WTC11 (cell line): ENCODE results near the gene FNDC11. TPM values are rescaled to one million over a fixed set of nuclear protein-coding genes. Genes with fewer than 3 reads are reported as not detected.
"Not testable (repeated sequence)": the region's sequence is repeated elsewhere in the genome, so short reads cannot be mapped to it uniquely, and the experiment has no call there.

Experiments
- ATAC-seq: fragments of 200-7000 bp; cut with Tn5 transposase; 2 replicates; pipeline ENCODE4 v1.10.0; 2021; ENCODE audit warnings: mild to moderate bottlenecking, moderate library complexity
- CTCF ChIA-PET: fragments of 300-600 bp; sonication (Branson Sonifier 250); formaldehyde crosslinking; loops from one replicate; lab custom pipeline; 2021; ENCODE audit warnings: antibody characterized with exemption; lab: Charles Lee
- POLR2A ChIA-PET: fragments of 350-600 bp; sonication (Branson Sonifier 250); formaldehyde crosslinking; loops from one replicate; lab custom pipeline; 2021; ENCODE audit warnings: antibody characterized with exemption; lab: Charles Lee
- DNase-seq: peaks from one replicate; pipeline ENCODE4 v3.0.0; 2021; ENCODE audit warnings: low spot score
- H3K27ac Mint-ChIP-seq: 2 replicates; pipeline ENCODE4 v1.8.0; 2021; ENCODE audit warnings: mixed read lengths
- H3K27me3 Mint-ChIP-seq: 2 replicates; pipeline ENCODE4 v1.8.0; 2021; ENCODE audit warnings: low read depth, mild to moderate bottlenecking, moderate library complexity, mixed read lengths
- H3K36me3 Mint-ChIP-seq: 2 replicates; pipeline ENCODE4 v1.8.0; 2021; ENCODE audit warnings: mixed read lengths
- H3K4me1 Mint-ChIP-seq: 2 replicates; pipeline ENCODE4 v1.8.0; 2022; ENCODE audit warnings: mixed read lengths
- H3K4me3 Mint-ChIP-seq: 2 replicates; pipeline ENCODE4 v1.8.0; 2021; ENCODE audit warnings: mild to moderate bottlenecking, moderate library complexity, mixed read lengths
- H3K9me3 Mint-ChIP-seq: 2 replicates; pipeline ENCODE4 v1.8.0; 2021; ENCODE audit warnings: mixed read lengths
- ATF6 ChIP-seq: sonication (generic); formaldehyde crosslinking; IDR thresholded peaks from 2 replicates; pipeline ENCODE4 v1.8.1; 2023; ENCODE audit warnings: mild to moderate bottlenecking, missing genetic modification reagents
- E2F5 ChIP-seq: sonication (generic); formaldehyde crosslinking; IDR thresholded peaks from 2 replicates; pipeline ENCODE4 v1.8.1; 2022; ENCODE audit warnings: mild to moderate bottlenecking, moderate library complexity, missing genetic modification reagents
- ESRRA ChIP-seq: sonication (generic); formaldehyde crosslinking; IDR thresholded peaks from 2 replicates; pipeline ENCODE4 v1.8.1; 2022; ENCODE audit warnings: mild to moderate bottlenecking, missing genetic modification reagents, borderline replicate concordance
- ETV6 ChIP-seq: sonication (generic); formaldehyde crosslinking; IDR thresholded peaks from 2 replicates; pipeline ENCODE4 v1.8.1; 2022; ENCODE audit warnings: mild to moderate bottlenecking, missing genetic modification reagents
- FOXJ3 ChIP-seq: sonication (generic); formaldehyde crosslinking; IDR thresholded peaks from 2 replicates; pipeline ENCODE4 v1.9.0; 2021; ENCODE audit warnings: missing genetic modification reagents, mild to moderate bottlenecking, borderline replicate concordance
- JAZF1 ChIP-seq: fragments of 250-450 bp; sonication (Bioruptor Pico); IDR thresholded peaks from 2 replicates; pipeline ENCODE4 v1.9.0; 2021; ENCODE audit warnings: moderate library complexity, mild to moderate bottlenecking, inconsistent platforms
- MLX ChIP-seq: sonication (generic); formaldehyde crosslinking; IDR thresholded peaks from 2 replicates; pipeline ENCODE4 v1.8.1; 2023; ENCODE audit warnings: mild to moderate bottlenecking, missing genetic modification reagents, moderate library complexity
- SOX15 ChIP-seq: fragments of 250-450 bp; sonication (Bioruptor Pico); IDR thresholded peaks from 2 replicates; pipeline ENCODE4 v1.9.0; 2021; ENCODE audit warnings: mild to moderate bottlenecking
- STAT6 ChIP-seq: sonication (generic); formaldehyde crosslinking; conservative IDR thresholded peaks from 2 replicates; pipeline ENCODE4 v1.8.1; 2023; ENCODE audit warnings: mild to moderate bottlenecking, low read depth, missing genetic modification reagents, moderate library complexity
- ZNF425 ChIP-seq: fragments of 250-450 bp; sonication (Bioruptor Pico); conservative IDR thresholded peaks from 2 replicates; pipeline ENCODE4 v1.9.0; 2021; ENCODE audit warnings: mild to moderate bottlenecking
- total RNA-seq: library from RNA; stranded (reverse); gene quantifications from 3 replicates; pipeline ENCODE4 v1.2.3, GENCODE V29; 2021

FNDC11 gene
- total RNA-seq, 1 experiment from 2014 or later: 3.8 TPM

GRCh38 chr20:63598479-63599395, 44.8 kb downstream of the FNDC11 start (continued):
- TF ChIP-seq E2F5 (CRISPR knock-in tag) (no peak), ZNF425 (CRISPR knock-in tag) (no peak)
- TF ChIP-seq, all 79 proteins: peak for 0

GRCh38 chr20:63599396-63600050, 45.6 kb downstream of the FNDC11 start:
- H3K27ac Mint-ChIP-seq: no peak overlapping the region; the same call in 1 of the 2 replicates
- H3K9me3 Mint-ChIP-seq: no peaks in the 10 kb centered on the region
- POLR2A ChIA-PET: interaction anchor here (0.7 to 1.1 kb wide), 2 partner anchors 44 to 419 kb away, joined by 3 to 4 read pairs; no protein-coding TSS in a partner anchor
- no peak overlapping the region for H3K4me3 Mint-ChIP-seq
- no peaks in the 10 kb centered on the region for H3K4me1 Mint-ChIP-seq
- H3K27me3 Mint-ChIP-seq: no peaks in the 10 kb centered on the region
- ATAC-seq: no peak
- TF ChIP-seq MLX (no peak), JAZF1 (CRISPR knock-in tag) (no peak), SOX15 (CRISPR knock-in tag) (no peak), FOXJ3 (CRISPR knock-in tag) (no peak), ETV6 (CRISPR knock-in tag) (no peak), ESRRA (CRISPR knock-in tag) (no peak), ATF6 (CRISPR knock-in tag) (no peak), STAT6 (CRISPR knock-in tag) (no peak), ZNF425 (CRISPR knock-in tag) (no peak)
- TF ChIP-seq, all 79 proteins: peak for 0
- CTCF ChIA-PET: interaction anchor here (1.6 kb wide), 1 partner anchor 42 kb away, joined by 6 read pairs; no protein-coding TSS in a partner anchor
- no peak for DNase-seq
- H3K36me3 Mint-ChIP-seq: peaks cover 16% of the 10 kb centered on the region

GRCh38 chr20:63601679-63602078, 47.7 kb downstream of the FNDC11 start:
- H3K27me3 Mint-ChIP-seq, H3K27ac Mint-ChIP-seq, H3K4me3 Mint-ChIP-seq, H3K4me1 Mint-ChIP-seq, POLR2A ChIA-PET, H3K9me3 Mint-ChIP-seq, ATAC-seq, DNase-seq: not testable (repeated sequence)
- CTCF ChIA-PET: interaction anchor here (0.6 kb wide), 1 partner anchor 63 kb away, joined by 6 read pairs; no protein-coding TSS in a partner anchor
- H3K36me3 Mint-ChIP-seq: peaks cover 16% of the 10 kb centered on the region
